HG03045 (cell line): ENCODE measurements around the gene SLC47A2.
"Not testable (repeated sequence)": the region's sequence is repeated elsewhere in the genome, so short reads cannot be mapped to it uniquely, and the experiment has no call there.

Experiments used
- ATAC-seq: cut with Tn5 transposase; IDR thresholded peaks from one replicate; pipeline ENCODE4 v1.9.1; 2021; ENCODE audit warnings: mild to moderate bottlenecking, moderate library complexity; ENCODE audit not compliant: unreplicated experiment

SLC47A2 gene

GRCh38 chr17:19709841-19710240 is 6.5 kb downstream of the SLC47A2 start:
- ATAC-seq, result no peak

GRCh38 chr17:19708431-19709175 is 7.8 kb downstream of the SLC47A2 start:
- no peak for ATAC-seq

GRCh38 chr17:19707728-19708221 is 8.6 kb downstream of the SLC47A2 start:
- no peak for ATAC-seq

GRCh38 chr17:19706791-19707727 is 9.3 kb downstream of the SLC47A2 start:
- no peak for ATAC-seq

- no peak for ATAC-seq
Observed at GRCh38 chr17:19705771-19706770, 10.3 kb downstream of the SLC47A2 start.

- ATAC-seq, result no peak
Observed at GRCh38 chr17:19705201-19705600, 11.2 kb downstream of the SLC47A2 start.

GRCh38 chr17:19703828-19704613 is 12.4 kb downstream of the SLC47A2 start:
- ATAC-seq, result no peak

GRCh38 chr17:19703106-19703827 is 13.1 kb downstream of the SLC47A2 start:
- no peak for ATAC-seq

- no peak for ATAC-seq
Observed at GRCh38 chr17:19702217-19702641, 14.2 kb downstream of the SLC47A2 start.

- no peak for ATAC-seq
Observed at GRCh38 chr17:19686400-19687090, 29.8 kb downstream of the SLC47A2 start.

GRCh38 chr17:19684909-19685580 is 31.3 kb downstream of the SLC47A2 start:
- not testable (repeated sequence) for ATAC-seq

GRCh38 chr17:19683117-19683516 is 33.3 kb downstream of the SLC47A2 start:
- ATAC-seq, result no peak

GRCh38 chr17:19678581-19679453 is 37.6 kb downstream of the SLC47A2 start:
- no peak for ATAC-seq

GRCh38 chr17:19677736-19678379 is 38.5 kb downstream of the SLC47A2 start:
- ATAC-seq, result no peak

GRCh38 chr17:19676896-19677295 is 39.5 kb downstream of the SLC47A2 start:
- ATAC-seq, result no peak

- no peak for ATAC-seq
Observed at GRCh38 chr17:19673623-19674022, 42.8 kb downstream of the SLC47A2 start.
